Glomerular endothelial cell (primary cell): ENCODE results near the gene KDM4E. TPM values are rescaled to one million over a fixed set of nuclear protein-coding genes. Genes with fewer than 3 reads are reported as not detected.
A peak's percentile ranks its signal among the peaks of the same experiment; 100 is the strongest.
"Not testable (repeated sequence)": the region's sequence is repeated elsewhere in the genome, so short reads cannot be mapped to it uniquely, and the experiment has no call there.

Experiments
- DNase-seq: peaks from one replicate; pipeline ENCODE4 v3.0.0-alpha.2; 2011; ENCODE audit warnings: low read depth, low spot score; ENCODE audit errors: extremely low read depth
- total RNA-seq: library from RNA; depleted of rRNA; stranded (reverse); fragments of >200 nt; gene quantifications from 2 replicates; pipeline ENCODE4 v1.2.3, GENCODE V29; 2015

The KDM4E gene
- total RNA-seq, 1 donor from 2014 or later: not detected

DNA sequence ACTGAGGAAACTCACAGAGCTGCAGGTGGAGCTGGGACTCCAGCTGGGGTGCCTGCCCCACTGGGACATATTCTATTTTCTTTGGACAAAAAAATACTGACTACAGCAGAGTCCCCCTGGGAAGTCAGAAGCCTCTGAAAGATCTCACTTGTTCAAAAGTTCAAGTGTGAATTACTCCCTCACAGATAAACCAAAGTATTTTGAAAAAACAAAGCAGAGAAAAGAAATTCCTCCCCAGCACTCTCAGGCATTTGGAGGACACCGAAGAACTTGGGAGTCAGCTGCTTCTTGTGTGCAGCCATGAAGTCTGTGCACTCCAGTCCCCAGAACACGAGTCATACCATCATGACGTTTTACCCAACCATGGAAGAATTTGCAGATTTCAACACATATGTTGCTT, 24.1 kb downstream of the KDM4E start, which contains the start of gene KDM4F:
KDM4F (plus strand) TSS at position 301 of the 400 bp plus-strand sequence.
- DNase-seq: not testable (repeated sequence)

DNA sequence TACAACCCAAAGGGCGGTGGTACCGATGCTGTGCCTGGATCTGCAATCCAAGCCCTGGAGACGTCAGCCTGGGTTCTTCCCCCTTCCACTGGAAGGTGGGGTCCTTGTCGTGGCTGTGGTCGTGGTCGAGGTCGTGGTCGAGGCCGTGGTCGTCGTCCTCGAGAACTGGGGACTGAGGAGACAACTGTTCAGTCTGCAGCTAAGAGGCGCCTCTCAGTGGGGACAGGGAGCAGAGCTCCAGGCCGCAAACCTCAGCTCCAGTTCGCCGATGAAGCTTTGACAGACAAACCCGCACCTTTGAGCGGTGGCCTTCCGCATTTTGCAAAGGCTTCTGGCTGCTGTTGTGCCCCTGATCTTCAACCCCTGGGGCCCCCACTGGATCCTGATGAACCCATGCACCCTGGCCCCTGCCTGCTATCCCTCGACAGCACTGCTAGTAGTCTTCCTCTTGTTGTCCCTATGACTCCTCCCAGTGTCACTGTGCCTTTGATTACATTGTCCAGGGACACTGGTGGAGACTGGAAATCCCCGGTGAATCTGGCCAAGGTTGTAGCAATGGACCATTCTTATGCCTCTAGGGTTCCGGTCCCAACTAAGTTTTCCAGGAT, 25.6 kb downstream of the KDM4E start:
- no peak for DNase-seq

DNA sequence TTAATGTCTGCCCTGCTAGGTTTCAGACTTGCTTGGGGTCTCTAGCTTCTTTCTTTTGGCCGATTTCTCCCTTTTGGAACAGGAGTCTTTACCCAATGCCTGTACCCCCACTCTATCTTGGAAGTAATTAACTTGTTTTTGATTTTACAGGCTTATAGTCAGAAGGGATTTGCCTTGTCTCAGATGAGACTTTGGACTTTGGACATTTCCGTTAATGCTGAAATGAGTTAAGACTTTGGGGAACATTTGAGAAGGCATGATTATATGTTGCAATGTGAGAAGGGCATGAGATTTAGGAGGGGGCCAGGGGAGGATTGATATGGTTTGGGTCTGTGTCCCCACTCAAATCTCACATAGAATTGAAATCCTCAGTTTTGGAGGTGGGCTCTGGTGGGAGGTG, 29.3 kb downstream of the KDM4E start:
- no peak for DNase-seq

DNA sequence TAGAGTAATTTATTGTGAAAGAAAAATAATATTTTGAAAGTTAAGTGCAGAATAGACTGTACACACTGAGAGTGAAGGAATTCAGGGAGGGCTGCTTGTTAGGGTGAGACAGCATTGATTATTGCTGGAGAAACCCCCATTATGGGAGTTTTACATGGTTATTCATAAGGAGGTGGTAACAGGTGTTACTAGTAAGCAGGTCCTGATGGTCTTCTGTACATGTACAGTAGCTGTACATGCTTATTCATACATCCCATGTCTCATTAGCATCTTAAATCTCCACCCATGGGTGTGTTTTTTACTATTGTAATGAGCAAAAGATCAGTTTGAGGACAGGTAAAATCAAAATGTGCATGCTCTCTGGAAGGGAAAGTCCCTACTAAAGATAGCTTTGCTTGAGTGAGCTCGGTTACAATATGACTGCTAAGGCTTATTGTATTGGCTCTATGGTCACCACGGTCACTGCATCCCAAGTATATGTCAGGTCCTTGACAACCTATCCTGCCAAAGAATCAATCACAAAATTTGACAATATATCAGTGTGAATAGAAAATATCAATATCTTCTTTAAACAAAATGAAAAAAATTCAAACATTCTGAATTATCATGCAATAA, 30.3 kb downstream of the KDM4E start:
- no peak for DNase-seq

DNA sequence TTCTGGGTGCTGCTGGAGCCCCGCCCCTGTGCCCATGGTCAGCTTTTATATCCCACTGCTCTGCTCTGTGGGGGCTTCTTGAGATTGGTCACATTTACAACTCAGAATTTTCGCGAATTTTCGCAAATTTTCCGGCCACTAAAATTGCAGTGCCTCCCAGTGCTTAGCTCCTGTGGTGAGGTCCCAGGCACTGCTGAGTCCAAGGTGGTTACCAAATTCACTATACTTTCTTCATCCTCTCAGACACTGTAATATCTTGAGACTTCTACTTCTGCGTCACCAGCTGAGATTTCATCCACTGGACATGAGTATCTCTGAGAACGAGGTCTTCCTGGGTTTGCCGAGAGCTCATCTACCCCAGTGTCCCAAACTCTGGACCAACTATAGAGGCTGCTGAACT, 32.9 kb downstream of the KDM4E start:
- no peak for DNase-seq

DNA sequence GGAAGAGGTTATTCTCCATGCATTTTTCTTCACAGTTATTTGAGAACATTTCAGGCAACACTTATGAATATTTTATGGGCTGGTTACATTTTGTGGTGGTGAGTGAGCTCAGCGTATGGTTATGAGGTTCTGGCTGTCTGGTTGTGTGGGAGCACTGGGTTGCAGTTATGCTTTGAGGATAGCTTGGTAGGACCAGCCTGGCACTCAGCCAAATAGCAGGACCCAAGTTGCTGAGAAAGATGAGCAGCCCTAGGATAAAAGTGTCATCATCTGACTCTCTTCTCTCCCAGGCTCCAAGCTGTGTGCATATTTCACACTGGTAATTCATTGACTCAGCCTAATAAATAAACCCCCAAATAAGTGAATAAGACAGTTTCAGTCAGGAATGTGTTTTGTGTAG, 33.6 kb downstream of the KDM4E start:
- no peak for DNase-seq

DNA sequence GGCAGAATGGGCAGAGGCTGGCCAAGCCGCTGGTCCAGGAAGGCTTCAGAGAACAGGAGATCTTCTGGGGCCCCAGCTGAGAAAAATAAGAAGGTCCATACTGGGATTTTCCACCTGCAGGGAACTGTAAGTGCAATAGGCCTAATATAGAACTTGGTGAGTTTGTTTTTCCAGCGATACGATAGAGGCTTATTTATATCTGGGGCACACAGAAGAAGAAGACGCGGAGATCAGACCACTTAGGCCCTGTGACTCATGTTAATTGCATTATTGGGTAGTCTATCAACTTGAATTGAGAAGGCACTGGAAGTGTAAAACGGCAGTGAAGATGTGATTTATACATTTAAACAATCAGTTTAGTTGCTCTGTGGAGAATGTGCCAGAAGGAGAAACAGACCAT, 34.0 kb downstream of the KDM4E start:
- no peak for DNase-seq

DNA sequence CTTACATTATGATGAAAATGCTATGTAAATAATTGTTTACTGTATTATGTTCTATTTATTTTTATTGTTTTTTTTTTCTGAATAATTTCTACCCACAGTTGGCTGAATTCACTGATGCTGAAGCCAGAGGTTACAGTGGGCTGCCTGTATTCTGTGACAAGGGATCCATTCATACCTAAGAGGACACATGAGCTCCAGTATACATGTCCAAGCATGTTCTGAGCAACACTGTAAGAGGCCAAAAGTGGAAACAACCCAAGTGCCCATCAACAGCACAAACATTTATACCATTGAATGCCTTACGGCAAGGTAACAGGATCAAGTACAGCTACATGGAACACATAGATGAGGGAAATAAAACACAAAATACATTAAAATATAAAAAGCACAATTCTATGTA, 40.3 kb downstream of the KDM4E start:
- DNase-seq: no peak

DNA sequence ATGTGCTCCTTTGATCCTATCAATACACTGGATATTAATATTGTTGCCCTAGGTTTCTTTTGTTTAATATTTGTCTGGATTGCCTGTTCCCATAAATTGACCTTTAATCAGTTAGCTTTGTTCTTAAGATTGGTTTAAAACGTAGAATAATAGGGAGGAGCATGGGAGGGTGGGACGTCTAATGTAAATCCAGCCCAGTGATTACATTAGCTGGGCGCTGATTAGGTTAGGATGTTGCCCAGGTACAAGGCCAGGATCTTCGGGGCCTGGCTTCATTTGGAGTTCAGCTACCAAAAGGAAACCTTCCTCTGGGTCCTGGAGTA, 41.6 kb downstream of the KDM4E start, which contains the start of gene SRSF8:
SRSF8 (plus strand) TSS at position 204 of the 323 bp plus-strand sequence. CDS start 308 bp downstream, outside the sequence.
- no peak for DNase-seq

DNA sequence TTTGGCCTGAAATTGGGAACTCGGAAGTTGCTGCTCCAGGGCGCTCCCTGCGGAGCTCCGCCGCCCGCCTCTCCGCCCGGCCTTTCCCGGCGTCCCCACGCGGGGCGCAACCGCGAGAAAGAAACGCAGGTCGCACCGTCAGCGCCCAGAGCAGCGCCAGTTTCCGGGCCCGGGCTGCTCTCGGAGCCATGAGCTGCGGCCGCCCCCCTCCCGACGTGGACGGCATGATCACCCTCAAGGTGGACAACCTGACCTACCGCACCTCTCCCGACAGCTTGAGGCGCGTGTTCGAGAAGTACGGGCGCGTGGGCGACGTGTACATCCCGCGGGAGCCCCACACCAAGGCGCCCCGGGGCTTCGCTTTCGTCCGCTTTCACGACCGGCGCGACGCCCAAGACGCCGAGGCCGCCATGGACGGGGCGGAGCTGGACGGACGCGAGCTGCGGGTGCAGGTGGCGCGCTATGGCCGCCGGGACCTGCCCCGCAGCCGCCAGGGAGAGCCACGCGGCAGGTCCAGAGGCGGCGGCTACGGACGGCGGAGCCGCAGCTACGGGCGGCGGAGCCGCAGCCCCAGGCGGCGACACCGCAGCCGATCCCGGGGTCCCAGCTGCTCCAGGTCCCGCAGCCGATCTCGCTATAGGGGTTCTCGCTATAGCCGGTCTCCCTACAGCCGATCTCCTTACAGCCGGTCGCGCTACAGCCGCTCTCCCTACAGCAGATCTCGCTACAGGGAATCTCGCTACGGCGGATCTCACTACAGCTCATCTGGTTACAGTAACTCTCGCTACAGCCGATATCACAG, 42.2 kb downstream of the KDM4E start:
- no peak for DNase-seq

DNA sequence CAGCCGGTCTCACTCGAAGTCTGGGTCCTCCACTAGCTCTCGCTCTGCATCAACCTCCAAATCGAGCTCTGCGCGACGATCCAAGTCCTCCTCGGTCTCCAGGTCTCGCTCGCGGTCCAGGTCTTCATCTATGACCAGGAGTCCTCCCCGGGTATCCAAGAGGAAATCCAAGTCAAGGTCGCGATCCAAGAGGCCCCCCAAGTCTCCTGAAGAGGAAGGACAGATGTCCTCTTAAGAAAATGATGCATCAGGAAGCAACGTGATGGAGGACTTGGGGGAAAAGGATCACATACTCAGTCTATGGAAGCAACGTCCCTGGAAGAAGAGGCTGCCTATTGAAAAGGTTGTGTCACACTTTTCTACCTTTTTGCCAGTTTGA, 42.8 kb downstream of the KDM4E start:
- DNase-seq: no peak

DNA sequence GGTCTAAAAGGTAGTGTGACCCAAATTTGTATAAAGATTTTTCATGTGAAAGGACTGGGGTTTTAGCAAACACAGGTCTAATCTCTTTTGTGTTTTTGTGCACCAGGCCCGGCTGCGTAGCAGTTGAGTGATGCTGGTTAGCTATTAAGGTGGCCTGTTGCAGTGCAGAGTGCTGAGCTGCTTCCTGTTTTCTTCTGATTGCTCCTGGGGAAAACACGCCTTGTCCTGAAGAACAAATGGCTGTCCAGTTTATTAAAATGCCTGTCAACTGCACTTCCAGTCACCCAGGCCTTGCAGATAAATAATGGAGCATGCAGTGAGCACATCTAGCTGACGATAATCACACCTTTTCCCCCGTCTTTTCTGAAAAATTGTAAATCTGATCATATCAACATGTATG, 43.5 kb downstream of the KDM4E start:
- peak; percentile 85 for DNase-seq

DNA sequence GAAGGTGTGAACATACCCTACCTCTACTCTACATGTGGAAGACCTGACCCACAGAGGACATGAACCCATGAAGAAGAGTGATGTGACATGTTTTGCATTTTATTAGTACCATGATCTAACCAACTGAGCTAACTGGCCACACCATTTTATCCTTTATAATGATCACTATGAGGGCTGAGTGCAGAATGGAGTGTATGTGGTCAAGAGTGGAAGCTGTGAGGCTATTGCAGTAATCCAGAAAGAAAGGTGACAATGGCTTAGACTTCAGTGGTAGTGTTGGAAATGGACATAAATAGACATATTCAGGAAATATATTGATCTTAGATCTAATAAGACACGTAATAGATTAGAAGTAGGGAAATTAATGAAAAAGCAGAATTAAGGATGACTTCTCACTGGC, 45.4 kb downstream of the KDM4E start:
- no peak for DNase-seq

DNA sequence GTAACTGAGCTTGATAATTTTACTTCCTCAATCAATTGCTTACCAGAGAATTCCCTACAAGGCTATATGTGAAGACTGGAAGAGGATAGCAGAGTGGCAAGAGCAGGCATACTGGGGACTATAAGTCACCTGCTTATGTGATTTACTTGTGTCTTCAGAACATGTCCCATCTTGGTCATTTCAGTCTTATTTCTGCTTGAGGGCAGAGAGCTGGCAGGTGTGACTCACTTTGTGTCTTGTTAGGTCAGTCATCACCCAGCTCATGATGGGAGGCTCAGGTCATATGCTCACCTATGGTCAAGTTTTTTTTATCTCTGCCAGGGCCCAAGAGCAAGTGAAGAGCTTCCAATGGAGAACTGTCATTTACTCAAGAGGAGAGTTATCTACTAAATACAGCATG, 47.9 kb downstream of the KDM4E start:
- no peak for DNase-seq

DNA sequence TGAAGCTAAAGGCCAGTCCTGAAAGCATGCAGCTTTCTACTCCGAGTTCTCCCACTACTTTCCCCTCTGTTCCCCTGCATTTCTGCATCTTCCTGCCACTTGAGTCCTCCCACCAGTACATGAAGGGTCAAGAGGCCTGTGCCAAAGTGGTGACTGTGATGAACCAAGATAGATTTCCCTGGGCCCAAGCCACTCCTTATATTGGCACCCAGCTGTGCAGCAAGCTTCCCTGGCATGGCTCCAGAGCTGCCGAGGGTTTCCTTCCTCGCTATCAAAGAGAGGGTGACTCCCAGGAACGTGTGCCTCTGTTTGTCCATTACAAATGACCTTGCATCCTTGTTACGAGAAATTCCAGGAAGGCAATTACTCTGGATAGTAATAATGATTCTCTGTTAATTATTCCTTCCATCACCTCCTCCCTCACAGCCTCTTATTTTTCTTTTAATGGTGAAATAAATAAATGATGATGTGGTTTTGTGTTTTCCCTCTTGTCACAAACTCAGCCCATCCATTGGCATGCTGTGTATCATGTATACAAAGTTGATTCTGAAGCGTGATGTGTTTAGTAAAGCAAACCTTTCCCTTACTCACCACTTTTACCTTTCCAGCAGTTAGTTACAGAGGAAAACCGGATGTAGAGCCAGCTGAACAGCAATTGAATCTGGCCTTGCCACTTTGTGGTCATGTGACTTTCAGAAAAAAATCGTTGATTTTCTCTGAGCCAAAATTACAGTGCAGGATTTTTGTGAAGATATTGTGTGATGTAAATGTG, 49.9 kb downstream of the KDM4E start:
- DNase-seq: no peak

DNA sequence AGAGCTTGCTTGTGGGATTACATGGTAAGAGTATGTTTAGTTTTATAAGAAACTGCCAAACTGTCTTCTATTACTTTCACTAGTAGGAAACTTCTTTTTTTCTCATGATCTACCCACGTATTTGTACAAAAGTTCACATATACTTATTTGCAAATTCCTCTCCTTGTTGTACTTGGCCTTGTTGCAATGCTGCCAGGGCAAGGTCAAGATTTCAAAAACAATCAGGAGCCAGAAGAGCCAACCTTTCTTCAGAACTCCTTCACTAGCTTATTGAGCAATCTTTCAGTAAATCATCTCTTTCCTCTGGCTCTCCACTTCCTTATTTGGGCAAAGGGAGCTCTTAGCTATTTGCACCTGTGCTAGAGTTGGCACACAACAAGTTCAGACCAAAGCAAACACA, 51.4 kb downstream of the KDM4E start:
- DNase-seq: no peak

DNA sequence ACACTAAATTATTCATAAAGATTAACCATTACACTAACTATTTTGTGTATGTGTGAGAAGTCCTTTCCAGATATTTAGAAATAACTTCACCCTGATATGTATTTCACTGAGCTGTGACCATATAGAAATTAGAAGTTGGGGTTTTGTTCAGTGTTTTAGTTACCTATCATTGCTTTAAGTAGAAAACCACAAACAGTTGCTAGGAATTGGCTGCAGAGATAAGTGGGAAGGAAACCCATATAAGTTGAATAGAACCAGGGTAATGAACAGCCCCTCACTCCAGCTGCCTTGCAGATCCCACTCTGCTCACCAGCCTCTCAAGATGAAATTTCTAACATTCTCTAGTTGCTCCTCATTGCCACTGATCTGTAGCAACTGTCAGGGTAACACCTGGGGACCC, 51.9 kb downstream of the KDM4E start:
- no peak for DNase-seq
